K562 (cell line): Measurements from ENCODE around the gene CDHR2. TPM values are rescaled to one million over a fixed set of nuclear protein-coding genes. Genes with fewer than 3 reads are reported as not detected.
A peak's percentile ranks its signal among the peaks of the same experiment; 100 is the strongest.

Experiments
- ARID1B ChIP-seq: fragments of 450-650 bp; IDR thresholded peaks from 2 replicates; pipeline ENCODE4 v1.6.1; 2016; ENCODE audit warnings: antibody characterized with exemption, mild to moderate bottlenecking, inconsistent platforms
- BDP1 ChIP-seq: IDR thresholded peaks from 3 replicates; pipeline ENCODE4 v1.6.1; 2011; ENCODE audit not compliant: insufficient read length, insufficient read depth
- DIDO1 ChIP-seq: fragments of 450-650 bp; IDR thresholded peaks from 2 replicates; pipeline ENCODE4 v1.6.1; 2016; ENCODE audit warnings: low read depth, missing biosample characterization, missing genetic modification characterization
- FOXK1 ChIP-seq: sonication (generic); formaldehyde crosslinking; IDR thresholded peaks from 2 replicates; pipeline ENCODE4 v1.8.0; 2022; ENCODE audit warnings: missing genetic modification reagents, mild to moderate bottlenecking, borderline replicate concordance
- GABPB1 ChIP-seq: sonication (generic); formaldehyde crosslinking; IDR thresholded peaks from 2 replicates; pipeline ENCODE4 v1.8.0; 2022; ENCODE audit warnings: mild to moderate bottlenecking, missing genetic modification reagents
- GTF2E2 ChIP-seq: fragments of 200-800 bp; sonication (Bioruptor generic); IDR thresholded peaks from 2 replicates; pipeline ENCODE4 v1.6.1; 2016; ENCODE audit warnings: missing genetic modification characterization, missing compliant biosample characterization
- MAX ChIP-seq: sonication (generic); formaldehyde crosslinking; IDR thresholded peaks from 2 replicates; pipeline ENCODE4 v1.9.0; 2022; ENCODE audit warnings: mild to moderate bottlenecking, missing genetic modification reagents
- NFIC ChIP-seq: fragments of 450-650 bp; IDR thresholded peaks from 2 replicates; pipeline ENCODE4 v1.6.1; 2017; ENCODE audit warnings: mild to moderate bottlenecking, inconsistent platforms
- PHTF2 ChIP-seq: fragments of 250-450 bp; sonication (Bioruptor Pico); IDR thresholded peaks from 2 replicates; pipeline ENCODE4 v1.5.0; 2021; ENCODE audit warnings: mild to moderate bottlenecking
- RBM34 ChIP-seq: fragments of 200-400 bp; formaldehyde crosslinking; IDR thresholded peaks from 2 replicates; pipeline ENCODE4 v1.6.1; 2018; ENCODE audit warnings: low read length, borderline replicate concordance; ENCODE audit not compliant: insufficient read depth
- UBTF ChIP-seq, 2 experiments: IDR thresholded peaks; 2 replicates each; pipeline ENCODE4 v1.6.1; 2012; ENCODE audit warnings: improper control_type of control experiment in 2 of 2, low read depth in 2 of 2, low read length in 2 of 2, borderline replicate concordance in 1 of 2
- ZFPM2 ChIP-seq: fragments of 250-450 bp; sonication (Bioruptor Pico); IDR thresholded peaks from 2 replicates; pipeline ENCODE4 v1.5.1; 2022; ENCODE audit warnings: mild to moderate bottlenecking
- ZNF347 ChIP-seq: fragments of 450-650 bp; formaldehyde crosslinking; IDR thresholded peaks from 2 replicates; pipeline ENCODE4 v1.4.0; 2020; ENCODE audit warnings: low read depth, mild to moderate bottlenecking, moderate library complexity
- polyA plus RNA-seq, 8 experiments: library from polyadenylated mRNA; depleted of rRNA in 4 of 8; stranded (reverse) in 5 of 8; unstranded in 3 of 8; fragments of >200 nt; fragmentation: Nextera tagmentation in 2 of 8; fragmentation: Illumina TruSeq in 1 of 8; extraction: Ambion mirVana in 2 of 8; extraction: Trizol in 1 of 8; gene quantifications; 2 replicates each; pipeline versions ENCODE4 v1.2.1 to v1.2.3, GENCODE V29; 2011 to 2014; ENCODE audit warnings: inconsistent platforms in 1 of 8, missing spikeins in 1 of 8
- total RNA-seq, 7 experiments: library from RNA; depleted of rRNA in 6 of 7; stranded (reverse); fragments of >200 nt in 6 of 7; fragmentation: Illumina TruSeq in 2 of 7; extraction: Trizol in 2 of 7; gene quantifications; 2 replicates each; pipeline versions ENCODE4 v1.2.1 to v1.2.3, GENCODE V29; 2011 to 2021; ENCODE audit warnings: low replicate concordance in 1 of 7
- TF ChIP-seq, protein P1 (sequence below): sonication (generic); formaldehyde crosslinking; IDR thresholded peaks from 2 replicates; pipeline ENCODE4 v1.8.0; 2022; ENCODE audit warnings: mild to moderate bottlenecking, missing genetic modification reagents
- TF ChIP-seq, protein P2 (sequence below): sonication (generic); formaldehyde crosslinking; IDR thresholded peaks from 2 replicates; pipeline ENCODE4 v1.5.0; 2020; ENCODE audit warnings: missing genetic modification reagents
- TF ChIP-seq, protein P3 (sequence below), 2 experiments: fragments of 450-650 bp; formaldehyde crosslinking in 1 of 2; IDR thresholded peaks; 2 replicates each; pipeline versions ENCODE4 v1.4.0 to v1.6.1; 2014 to 2020; ENCODE audit warnings: mild to moderate bottlenecking in 2 of 2, borderline replicate concordance in 1 of 2, low read depth in 1 of 2

Gene CDHR2
- total and polyA plus RNA-seq, 9 of the 15 experiments (the other 6 are each of a cell fraction or from before 2014, with no cell fraction given): 0.01 to 0.62 (median 0.09) TPM; not detected in 2

DNA sequence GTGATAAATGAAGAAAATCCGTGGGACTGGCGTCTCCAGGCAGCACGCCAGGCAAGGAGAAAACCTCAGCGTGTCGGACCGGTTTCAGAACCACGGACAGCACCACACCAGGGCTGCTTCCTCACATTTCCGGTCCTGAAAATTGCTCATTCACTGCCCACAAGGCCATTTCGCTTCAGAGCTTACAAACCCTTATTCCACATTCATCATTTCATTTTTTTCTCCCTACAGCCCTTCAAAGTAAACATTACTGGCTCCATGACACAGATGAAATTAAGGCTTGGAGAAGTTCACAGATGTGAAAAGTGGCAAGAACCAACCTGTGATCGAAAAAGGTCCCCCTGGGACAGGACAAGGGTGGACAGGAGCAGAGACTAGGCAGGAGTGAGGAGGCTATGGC lies 62.3 kb downstream of the CDHR2 start (continued):
- no peak for TF ChIP-seq RBM34
- no peak for TF ChIP-seq FOXK1 (CRISPR knock-in tag)
- no peak for TF ChIP-seq ZFPM2 (CRISPR knock-in tag)
- TF ChIP-seq NFIC: peak; percentile 30; the same call in 1 of the 2 replicates
- TF ChIP-seq BDP1: no peak
- peak; percentile 47; the same call in 1 of the 2 replicates for TF ChIP-seq MAX (CRISPR knock-in tag)
- no peak for TF ChIP-seq GTF2E2 (tag)
- no peak for TF ChIP-seq DIDO1 (tag)
- TF ChIP-seq, protein P1, sequence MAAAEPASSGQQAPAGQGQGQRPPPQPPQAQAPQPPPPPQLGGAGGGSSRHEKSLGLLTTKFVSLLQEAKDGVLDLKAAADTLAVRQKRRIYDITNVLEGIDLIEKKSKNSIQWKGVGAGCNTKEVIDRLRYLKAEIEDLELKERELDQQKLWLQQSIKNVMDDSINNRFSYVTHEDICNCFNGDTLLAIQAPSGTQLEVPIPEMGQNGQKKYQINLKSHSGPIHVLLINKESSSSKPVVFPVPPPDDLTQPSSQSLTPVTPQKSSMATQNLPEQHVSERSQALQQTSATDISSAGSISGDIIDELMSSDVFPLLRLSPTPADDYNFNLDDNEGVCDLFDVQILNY (CRISPR knock-in tag): peak; percentile 62; the same call in 1 of the 2 replicates
- peak; percentile 81 for TF ChIP-seq GABPB1 (CRISPR knock-in tag)
- TF ChIP-seq, protein P2, sequence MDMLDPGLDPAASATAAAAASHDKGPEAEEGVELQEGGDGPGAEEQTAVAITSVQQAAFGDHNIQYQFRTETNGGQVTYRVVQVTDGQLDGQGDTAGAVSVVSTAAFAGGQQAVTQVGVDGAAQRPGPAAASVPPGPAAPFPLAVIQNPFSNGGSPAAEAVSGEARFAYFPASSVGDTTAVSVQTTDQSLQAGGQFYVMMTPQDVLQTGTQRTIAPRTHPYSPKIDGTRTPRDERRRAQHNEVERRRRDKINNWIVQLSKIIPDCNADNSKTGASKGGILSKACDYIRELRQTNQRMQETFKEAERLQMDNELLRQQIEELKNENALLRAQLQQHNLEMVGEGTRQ (CRISPR knock-in tag): no peak
- TF ChIP-seq PHTF2 (CRISPR knock-in tag): no peak
- TF ChIP-seq, protein P3, sequence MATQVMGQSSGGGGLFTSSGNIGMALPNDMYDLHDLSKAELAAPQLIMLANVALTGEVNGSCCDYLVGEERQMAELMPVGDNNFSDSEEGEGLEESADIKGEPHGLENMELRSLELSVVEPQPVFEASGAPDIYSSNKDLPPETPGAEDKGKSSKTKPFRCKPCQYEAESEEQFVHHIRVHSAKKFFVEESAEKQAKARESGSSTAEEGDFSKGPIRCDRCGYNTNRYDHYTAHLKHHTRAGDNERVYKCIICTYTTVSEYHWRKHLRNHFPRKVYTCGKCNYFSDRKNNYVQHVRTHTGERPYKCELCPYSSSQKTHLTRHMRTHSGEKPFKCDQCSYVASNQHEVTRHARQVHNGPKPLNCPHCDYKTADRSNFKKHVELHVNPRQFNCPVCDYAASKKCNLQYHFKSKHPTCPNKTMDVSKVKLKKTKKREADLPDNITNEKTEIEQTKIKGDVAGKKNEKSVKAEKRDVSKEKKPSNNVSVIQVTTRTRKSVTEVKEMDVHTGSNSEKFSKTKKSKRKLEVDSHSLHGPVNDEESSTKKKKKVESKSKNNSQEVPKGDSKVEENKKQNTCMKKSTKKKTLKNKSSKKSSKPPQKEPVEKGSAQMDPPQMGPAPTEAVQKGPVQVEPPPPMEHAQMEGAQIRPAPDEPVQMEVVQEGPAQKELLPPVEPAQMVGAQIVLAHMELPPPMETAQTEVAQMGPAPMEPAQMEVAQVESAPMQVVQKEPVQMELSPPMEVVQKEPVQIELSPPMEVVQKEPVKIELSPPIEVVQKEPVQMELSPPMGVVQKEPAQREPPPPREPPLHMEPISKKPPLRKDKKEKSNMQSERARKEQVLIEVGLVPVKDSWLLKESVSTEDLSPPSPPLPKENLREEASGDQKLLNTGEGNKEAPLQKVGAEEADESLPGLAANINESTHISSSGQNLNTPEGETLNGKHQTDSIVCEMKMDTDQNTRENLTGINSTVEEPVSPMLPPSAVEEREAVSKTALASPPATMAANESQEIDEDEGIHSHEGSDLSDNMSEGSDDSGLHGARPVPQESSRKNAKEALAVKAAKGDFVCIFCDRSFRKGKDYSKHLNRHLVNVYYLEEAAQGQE (IDR thresholded peaks at IDR 0.05; ENCODE audit: borderline replicate concordance): peak; percentile 99
- TF ChIP-seq, protein P3 (CRISPR knock-in tag; IDR thresholded peaks at IDR 0.05; ENCODE audit: low read depth): peak; percentile 97
- 0 out of 4 replicates have a peak, but pooled peaks of 1 of the 2 experiments have one; percentile 26 for TF ChIP-seq UBTF (IDR thresholded peaks at IDR 0.05; ENCODE audit: borderline replicate concordance in 1 of 2, low read depth in 2 of 2, low read length in 2 of 2)
- TF ChIP-seq ARID1B: peak; percentile 12; the same call in 1 of the 2 replicates
- TF ChIP-seq ZNF347: no peak
